Stimulated activated CD8-positive, alpha-beta memory T cell treated with anti-CD3 and anti-CD28 coated beads, Interleukin-7, amount 100 ng/mL, for 1 hour (primary cell): ENCODE data around the gene ATP8B4.
"Not testable (repeated sequence)": the region's sequence is repeated elsewhere in the genome, so short reads cannot be mapped to it uniquely, and the experiment has no call there.

Experiments used
- DNase-seq, 2 donors: peaks; one replicate each; pipeline ENCODE4 v3.0.0-alpha.2; 2020; ENCODE audit warnings: low read depth in 2 of 2

The ATP8B4 gene, protein sequence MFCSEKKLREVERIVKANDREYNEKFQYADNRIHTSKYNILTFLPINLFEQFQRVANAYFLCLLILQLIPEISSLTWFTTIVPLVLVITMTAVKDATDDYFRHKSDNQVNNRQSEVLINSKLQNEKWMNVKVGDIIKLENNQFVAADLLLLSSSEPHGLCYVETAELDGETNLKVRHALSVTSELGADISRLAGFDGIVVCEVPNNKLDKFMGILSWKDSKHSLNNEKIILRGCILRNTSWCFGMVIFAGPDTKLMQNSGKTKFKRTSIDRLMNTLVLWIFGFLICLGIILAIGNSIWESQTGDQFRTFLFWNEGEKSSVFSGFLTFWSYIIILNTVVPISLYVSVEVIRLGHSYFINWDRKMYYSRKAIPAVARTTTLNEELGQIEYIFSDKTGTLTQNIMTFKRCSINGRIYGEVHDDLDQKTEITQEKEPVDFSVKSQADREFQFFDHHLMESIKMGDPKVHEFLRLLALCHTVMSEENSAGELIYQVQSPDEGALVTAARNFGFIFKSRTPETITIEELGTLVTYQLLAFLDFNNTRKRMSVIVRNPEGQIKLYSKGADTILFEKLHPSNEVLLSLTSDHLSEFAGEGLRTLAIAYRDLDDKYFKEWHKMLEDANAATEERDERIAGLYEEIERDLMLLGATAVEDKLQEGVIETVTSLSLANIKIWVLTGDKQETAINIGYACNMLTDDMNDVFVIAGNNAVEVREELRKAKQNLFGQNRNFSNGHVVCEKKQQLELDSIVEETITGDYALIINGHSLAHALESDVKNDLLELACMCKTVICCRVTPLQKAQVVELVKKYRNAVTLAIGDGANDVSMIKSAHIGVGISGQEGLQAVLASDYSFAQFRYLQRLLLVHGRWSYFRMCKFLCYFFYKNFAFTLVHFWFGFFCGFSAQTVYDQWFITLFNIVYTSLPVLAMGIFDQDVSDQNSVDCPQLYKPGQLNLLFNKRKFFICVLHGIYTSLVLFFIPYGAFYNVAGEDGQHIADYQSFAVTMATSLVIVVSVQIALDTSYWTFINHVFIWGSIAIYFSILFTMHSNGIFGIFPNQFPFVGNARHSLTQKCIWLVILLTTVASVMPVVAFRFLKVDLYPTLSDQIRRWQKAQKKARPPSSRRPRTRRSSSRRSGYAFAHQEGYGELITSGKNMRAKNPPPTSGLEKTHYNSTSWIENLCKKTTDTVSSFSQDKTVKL

DNA sequence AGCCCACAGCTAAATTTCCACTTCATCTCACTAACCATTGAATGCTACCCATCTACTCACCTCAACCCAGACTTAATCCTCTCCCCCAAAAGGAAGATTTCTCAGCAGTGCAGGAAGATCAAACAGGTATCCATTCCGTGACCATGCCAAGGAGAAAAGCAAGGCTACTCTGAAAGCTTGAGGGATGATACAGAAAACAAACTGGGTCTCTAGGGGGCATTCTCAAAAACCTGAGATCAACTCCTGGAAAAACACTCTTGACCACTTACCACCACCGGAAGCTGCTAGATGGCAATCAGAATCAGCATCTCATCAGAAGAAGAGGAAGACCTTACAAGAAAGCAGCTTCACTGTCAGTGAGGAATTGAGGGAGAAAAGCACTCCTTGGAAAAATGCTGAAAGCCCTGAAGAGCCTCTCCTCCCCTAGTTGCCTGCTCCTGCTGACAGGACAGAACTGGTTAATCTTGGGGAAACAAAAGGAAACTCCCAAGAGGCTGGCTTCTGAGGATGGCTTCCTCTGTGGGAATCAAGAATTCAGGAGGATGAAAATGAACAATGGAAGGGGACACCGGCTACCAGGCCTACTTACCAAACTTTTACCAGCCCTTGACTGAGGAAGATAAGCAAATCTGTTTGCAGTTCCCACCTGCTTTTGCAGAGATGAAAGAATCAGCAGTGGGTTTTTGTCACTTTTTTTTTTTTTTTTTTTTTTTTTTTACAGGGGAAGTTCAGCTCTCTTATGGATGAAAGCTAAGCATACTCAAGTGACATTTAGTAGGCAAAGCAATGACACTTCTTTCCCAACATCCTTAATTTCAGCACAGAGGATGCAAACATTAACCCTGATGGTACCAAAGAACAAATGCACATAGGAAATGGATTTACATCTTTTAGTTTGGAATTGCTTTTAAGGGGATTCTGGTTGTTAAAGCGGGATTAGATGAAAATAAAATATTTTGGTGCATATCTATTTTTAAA, at the start of gene ATP8B4:
ATP8B4 (minus strand) TSS at position 171 of the 978 bp plus-strand sequence. CDS start 12,267 bp downstream, outside the sequence.
- no peak for DNase-seq

DNA sequence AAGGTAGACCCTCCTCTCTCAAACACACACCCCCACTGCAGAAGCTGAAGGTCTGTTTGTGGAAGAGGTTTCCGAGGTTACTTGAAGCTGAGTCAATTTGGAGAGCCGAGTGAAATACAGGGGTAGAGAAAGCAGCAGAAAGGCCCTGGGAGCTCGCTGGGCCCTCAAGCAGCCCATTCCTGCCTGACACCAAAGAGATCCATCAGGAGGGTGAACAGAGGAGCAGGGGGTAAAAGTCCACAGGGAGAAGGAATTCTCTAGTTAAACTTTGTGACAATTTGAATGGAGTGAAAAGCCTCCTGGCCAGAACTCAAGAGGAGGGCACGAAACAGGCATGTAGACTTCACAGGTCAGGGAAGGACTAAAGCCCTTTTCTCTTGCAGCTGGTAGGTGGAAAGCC, 49.3 kb upstream of the ATP8B4 start:
- DNase-seq, result no peak

DNA sequence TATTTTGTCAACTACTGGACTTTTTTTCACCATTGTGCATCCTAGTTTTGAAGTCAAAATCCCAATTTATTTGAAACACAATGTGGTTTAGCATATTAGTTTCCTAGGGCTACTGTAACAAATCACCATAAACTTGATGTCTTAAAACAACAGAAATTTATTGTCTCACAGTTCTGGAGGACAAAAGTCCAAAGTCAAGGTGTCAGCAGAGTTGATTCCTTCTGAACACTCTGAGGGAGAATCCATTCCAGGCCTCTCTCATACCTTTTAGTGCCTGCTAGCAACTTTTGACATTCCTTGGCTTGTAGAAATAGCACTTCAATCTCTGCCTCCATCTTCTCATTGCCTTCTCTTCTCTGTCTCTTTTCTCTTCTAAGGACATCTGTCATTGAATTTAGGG, 48.1 kb upstream of the ATP8B4 start:
- DNase-seq, result no peak

DNA sequence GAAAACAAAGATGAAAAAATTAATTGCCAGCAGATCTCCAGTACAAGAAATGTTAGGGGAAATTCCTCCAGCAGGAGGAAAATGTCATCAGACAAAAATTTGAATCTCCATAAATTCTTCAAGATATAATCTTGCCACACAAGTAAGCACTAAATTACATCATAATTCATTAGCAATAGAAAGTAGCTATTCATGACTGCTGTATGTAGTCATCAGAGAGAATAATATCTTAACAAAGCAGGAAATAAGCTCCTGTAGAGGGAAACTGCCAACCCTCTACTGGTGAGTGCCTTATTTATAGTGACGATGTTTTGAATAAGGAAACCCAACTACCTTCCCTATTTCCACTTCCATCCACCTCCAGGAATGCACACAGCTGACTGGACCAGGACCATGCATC, 47.2 kb upstream of the ATP8B4 start:
- DNase-seq, result no peak

DNA sequence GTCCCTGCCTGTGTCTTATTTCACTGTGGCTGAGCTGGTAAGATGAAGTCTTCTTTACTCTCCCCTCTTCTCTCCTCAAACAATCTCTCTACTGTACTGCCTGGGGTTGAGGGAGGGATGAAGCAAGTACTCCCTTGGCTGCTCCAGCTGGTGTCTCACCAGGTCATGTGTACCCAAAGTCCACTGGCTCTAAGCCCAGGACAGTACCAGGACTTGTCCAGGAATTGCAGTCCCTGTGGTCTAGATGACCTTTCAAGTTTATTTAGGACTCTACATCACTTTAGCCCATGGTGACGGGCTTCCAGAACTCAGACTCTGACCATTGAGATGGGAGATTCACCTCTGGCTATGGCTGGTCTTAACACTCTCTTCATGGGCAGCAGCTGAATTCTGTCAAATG, 45.4 kb upstream of the ATP8B4 start:
- DNase-seq, result no peak

DNA sequence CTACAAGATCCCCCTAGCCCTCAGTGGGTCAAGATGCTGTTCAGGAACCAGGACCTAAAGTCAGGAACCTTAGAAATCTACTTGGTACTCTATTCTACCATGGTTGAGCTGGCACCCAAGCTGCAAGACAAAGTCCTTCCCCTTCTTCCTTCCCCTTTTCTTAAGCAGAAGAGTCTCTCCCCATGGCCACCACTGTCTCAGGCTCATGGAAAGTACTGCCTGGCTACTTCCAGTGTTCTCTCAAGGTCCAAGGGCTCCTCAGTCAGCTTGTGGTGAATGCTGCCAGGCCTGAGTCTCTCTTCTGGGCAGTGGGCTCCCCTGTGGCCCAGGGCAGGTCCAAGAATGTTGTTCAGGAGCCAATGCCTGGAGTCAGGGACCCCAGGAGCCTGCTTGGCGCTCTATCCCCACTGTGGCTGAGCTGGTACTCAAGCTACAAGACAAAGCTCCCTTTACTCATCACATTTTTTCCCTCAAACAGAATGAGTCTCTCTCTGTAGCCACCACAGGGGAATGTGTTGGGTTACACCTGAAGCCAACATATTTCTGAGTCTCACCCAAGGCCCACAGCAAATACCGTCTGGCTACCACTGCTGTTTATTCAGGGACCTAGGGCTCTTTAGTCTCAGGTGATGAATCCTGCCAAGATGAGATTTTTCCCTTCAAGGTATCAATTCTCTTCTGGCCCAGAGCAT, 44.8 kb upstream of the ATP8B4 start:
- DNase-seq, result no peak

DNA sequence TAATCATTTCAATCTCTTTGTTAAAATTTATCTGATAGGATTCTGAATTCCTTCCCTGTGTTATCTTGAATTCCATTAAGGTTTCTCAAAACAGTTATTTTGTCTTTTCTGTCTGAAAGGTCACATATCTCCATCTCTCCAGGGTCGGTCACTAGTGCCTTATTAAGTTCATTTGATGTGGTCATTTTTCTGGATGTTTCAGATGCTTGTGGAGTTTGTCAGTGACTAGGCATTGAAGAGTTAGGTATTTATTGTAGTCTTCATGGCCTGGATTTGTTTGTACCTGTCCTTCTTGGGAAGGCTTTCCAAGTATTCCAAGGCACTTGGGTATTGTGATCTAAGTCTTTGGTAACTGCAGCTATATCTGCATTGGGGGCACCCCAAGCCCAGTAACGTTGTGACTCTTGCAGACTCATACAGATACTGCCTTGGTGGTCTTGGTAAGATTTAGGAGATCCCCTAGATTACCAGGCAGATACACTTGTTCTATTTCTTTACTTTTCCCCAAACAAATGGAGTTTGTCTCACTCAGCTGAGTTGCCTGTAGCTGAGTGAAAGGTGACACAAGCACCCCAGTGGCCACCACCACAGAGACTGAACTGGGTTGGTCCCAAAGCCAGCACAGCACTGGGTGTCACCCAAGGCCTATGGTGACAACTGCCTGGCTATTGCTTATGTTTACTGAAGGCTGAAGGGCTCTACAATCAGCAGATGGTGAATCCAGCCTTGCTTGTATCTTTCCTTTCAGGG, 44.1 kb upstream of the ATP8B4 start:
- DNase-seq, result no peak

DNA sequence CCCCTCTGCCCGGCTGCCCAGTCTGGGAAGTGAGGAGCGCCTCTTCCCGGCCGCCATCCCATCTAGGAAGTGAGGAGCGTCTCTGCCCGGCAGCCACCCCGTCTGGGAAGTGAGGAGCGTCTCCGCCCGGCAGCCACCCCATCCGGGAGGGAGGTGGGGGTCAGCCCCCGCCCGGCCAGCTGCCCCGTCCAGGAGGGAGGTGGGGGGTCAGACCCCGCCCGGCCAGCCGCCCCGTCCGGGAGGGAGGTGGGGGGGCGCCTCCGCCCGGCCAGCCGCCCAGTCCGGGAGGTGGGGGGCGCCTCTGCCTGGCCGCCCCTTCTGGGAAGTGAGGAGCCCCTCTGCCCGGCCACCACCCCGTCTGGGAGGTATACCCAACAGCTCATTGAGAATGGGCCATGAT, 39.2 kb upstream of the ATP8B4 start:
- not testable (repeated sequence) for DNase-seq

DNA sequence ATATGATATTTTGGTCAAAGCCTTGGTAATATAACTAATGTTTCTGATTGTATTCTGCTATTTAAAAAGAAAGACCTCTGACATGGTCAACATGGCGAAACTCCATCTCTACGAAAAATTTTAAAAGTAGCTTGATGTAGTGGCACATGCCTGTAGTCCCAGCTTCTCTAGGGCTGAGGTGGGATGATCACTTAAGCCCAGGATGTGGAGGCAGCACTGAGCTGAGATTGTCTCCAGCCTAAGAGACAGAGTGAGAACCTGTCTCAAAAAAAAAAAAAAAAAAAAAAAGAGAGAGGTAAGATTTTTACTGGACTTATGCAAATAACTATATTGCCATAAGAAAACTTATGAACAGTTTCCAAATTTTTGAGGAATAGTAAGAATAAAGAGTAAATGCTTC, 32.4 kb upstream of the ATP8B4 start:
- no peak for DNase-seq

DNA sequence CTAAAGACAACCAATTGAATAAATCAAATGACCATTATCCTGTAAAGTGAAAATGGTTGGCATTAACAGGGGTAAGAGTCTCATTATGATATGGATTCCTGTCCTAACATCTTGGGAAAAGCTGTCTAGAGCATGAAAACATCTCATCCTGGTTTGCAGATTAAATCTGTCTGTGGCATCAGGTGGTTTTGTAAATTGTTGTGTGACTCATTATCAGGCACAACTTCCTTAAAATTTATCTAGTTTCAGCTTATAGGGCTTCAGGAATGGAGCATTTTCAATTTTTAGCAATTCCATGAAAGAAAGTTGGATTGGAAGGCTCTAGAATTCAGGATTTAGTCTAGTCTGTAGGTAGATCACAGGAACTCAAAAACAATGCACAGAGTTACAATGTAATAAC, 31.8 kb upstream of the ATP8B4 start:
- no peak for DNase-seq

DNA sequence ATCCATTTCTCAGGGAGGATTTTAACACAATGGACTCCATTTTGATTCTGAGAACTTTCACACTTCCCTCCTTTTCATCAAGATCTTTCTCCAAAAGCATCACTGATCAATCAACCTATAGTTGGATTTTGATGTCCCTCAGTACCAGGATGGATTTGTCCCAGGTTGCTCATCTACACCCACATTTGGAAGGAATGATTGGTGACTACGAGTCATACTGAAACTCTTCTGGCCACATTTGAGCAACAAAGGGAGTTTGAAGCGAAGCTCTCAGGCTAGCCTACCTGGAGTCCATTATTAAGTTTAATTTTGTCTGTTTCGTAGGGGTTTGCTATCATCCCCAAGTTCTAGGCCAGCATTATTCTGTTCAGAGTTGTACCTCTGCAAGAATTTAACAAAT, 31.3 kb upstream of the ATP8B4 start:
- DNase-seq, result no peak

DNA sequence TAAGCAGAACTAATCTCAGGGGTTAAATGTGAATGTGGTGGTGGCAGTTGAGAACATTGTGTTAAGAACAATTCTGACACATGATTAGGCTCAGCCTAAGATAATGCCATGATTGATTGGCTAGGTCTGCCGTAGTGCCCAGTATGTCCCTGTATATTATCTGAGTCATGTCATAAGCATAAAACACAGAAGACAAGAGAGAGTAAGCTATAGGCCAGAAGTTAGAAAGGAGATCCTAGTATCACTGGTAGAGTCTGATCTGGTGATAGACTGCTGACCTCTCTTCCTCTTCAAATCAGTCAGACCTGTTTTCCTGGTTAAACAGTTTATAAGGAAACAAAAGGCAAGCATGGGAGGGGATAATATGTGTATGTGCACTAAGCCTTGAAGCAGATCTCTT, 30.1 kb upstream of the ATP8B4 start:
- DNase-seq, result no peak

DNA sequence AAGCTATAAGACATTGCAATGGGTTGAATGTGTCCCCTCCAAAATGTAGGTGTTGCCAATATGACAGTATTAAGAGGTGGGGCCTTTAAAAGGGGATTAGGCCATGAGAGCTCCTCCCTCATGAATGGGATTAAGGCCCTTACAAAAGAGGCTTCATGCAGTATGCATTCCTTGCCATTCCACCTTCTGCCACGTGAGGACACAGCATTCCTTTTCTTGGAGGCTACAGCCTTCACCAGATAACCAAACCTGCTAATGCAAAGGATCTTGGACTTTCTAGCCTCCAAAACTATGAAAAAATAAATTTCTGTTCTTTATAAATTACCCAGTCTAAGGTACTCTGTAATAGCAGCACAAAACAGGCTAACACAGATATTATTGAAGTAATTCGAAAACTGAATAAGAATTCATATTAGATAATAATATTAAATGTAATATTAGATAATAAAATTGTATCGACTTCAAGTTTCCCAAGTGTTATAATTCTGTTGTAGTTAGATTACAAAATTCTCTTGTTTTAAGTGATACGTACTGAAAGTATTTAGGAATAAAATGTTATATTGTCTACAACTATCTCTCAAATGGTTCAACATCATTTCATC, 29.4 kb upstream of the ATP8B4 start:
- DNase-seq, result no peak

DNA sequence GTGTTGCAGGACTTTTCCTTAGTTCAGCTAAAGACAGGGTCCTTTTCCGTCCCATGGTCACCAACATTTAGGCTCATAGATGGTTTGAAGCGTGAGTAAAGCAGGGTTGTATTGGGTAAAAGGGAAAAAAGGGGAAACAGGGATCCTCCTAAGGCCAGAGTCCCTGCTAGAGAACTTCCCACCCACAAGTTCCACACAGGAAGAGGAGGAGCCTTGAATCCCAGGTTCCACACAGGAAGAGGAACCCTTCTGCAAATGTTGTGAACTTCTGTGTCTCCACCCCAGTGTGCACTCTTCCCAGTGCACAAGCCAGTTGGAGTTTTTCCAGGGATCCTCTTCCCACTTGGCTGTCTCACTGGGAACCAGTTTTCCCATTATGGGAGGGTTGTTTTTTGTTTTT, 27.6 kb upstream of the ATP8B4 start:
- DNase-seq, result no peak

DNA sequence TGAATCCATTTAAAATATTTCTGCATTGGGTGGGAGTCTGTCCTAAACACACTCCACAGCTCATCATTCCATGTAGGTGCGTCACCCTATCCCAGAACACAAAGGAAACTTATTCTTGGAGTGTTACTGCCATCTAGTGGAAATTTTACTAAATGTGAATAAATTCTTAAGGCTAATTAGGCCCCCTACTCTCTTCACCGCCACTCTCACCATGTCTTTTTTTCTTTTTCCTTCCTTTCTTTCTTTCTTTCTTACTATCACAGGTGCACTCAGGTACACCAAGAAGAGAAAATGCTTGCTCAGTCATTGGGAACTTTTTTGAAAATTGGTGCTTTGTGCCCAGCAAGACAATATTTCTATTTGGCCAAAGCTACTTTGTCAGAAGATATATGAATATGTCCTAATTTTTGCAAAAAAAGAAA, 26.4 kb upstream of the ATP8B4 start:
- no peak for DNase-seq

DNA sequence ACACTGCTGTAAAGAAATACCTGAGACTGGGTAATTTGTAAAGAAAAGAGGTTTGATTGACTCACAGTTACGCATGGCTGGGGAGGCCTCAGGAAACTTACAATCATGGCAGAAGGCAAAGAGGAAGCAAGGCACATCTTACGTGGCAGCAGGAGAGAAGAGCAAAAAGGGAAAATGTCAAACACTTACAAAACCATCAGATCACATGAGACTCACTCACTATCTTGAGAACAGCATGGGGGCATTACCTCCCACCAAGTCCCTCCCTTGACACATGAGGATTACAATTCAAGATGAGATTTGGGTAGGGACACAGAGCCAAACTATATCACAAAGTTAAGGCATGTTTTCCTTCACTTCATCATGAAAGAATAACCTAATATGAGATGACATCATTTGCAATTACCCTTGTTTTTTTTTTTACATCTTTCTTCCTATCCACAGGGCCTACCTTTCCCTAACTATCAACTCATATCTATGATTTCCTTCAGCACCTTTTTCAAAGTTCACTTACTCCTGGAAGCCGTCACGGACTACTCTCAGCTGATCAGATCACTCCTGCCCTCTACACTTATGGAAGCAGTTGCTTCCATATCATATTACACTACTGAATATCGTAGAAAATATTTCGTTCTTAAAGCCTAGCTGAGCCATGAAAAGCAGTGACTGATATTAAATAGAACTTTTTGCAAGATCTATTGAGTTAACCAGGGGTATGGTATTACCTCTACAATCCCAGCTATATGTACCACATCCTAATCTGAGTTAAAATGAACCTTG, 25.5 kb upstream of the ATP8B4 start:
- DNase-seq, result no peak

DNA sequence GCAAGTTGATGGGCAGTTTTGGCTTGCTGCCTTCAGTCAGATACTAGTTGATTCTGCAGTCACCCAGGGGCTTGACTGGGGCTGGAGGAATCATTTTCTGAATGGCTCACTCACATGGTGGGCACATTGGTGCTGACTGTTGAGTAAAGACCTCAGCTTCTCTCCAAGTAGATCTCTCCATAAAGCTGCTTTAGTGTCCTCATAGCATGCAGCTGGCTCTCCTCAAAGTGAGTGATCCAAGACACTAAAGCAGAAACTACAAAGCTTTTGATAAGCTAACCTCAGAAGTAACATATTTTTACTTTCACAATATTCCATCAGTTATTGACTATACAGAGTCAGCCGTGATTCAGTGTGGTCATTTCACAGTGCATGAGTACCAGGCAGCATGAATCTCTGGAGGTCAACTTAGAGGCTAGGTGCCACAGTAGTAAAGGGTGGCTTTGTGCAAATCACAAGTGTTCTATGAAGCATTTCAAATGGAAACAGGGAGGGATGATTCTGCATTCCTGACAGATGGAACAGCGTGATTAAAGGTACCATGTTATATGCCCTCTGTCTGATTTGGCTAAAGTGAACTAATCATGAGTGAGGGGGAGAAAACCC, 24.3 kb upstream of the ATP8B4 start:
- no peak for DNase-seq

DNA sequence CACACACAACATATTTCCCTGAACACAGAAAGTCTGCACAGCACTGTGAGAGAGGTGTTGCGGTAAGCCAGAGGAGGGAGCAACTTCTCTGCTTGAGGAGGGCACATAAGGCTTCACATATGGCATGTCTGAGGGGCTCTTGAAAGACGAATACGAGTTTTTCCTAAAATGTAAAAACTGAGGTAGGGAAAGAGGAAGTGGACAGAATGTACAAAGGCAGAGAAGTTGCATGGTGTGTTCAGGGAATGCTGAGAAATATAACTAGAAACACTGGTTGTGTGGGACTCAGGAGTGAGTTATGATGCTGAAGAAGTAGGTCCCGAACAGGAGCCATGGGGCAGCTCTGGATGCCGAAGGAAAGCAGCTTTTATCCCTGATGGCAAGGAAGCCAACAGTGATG, 22.8 kb upstream of the ATP8B4 start:
- DNase-seq, result no peak
